GM12878 (cell line): Measurements from ENCODE around the gene MAD2L2. TPM values are rescaled to one million over a fixed set of nuclear protein-coding genes. Genes with fewer than 3 reads are reported as not detected.
A peak's percentile ranks its signal among the peaks of the same experiment; 100 is the strongest.

Experiments used
- ATAC-seq: fragments of 200-7000 bp; cut with Tn5 transposase; 3 replicates; pipeline ENCODE4 v1.9.1; 2020; ENCODE audit warnings: mild to moderate bottlenecking, moderate library complexity
- BruUV-seq: library from RNA; stranded (reverse); fragments of 400-500 nt; replicated peaks from 2 replicates; lab custom pipeline; 2021; lab: Mats Ljungman, UMichigan
- CTCF ChIA-PET: fragments of 300-600 bp; sonication (Branson Sonifier 250); formaldehyde crosslinking; extraction: SDS; loops from one replicate; lab custom pipeline; 2021; ENCODE audit warnings: inconsistent platforms; lab: Yijun Ruan, JAX
- POLR2A ChIA-PET: fragments of 350-600 bp; formaldehyde crosslinking; extraction: SDS; loops from one replicate; lab custom pipeline; 2021; ENCODE audit warnings: inconsistent platforms; lab: Charles Lee
- RAD21 ChIA-PET: fragments of 300-600 bp; sonication (Branson Sonifier 250); formaldehyde crosslinking; loops from one replicate; lab custom pipeline; 2023; ENCODE audit warnings: antibody characterized with exemption; ENCODE audit not compliant: unreplicated experiment; lab: Charles Lee
- SMC1A ChIA-PET: fragments of 300-600 bp; sonication (Branson Sonifier 250); formaldehyde crosslinking; loops from one replicate; lab custom pipeline; 2023; ENCODE audit not compliant: unreplicated experiment, uncharacterized antibody; lab: Charles Lee
- DNase-seq: peaks from one replicate; pipeline ENCODE4 v3.0.0-alpha.2; 2011; ENCODE audit warnings: low read depth, low spot score
- FAIRE-seq: peaks from 3 replicates; lab custom pipeline; 2011; peaks lifted over from hg19 to GRCh38; lab: Jason Lieb, UNC
- H2AFZ ChIP-seq: 2 replicates; pipeline ENCODE4 v1.6.0; 2011; ENCODE audit warnings: low read depth, low read length, control low read depth; ENCODE audit not compliant: control insufficient read depth
- H3K27ac ChIP-seq: 2 replicates; pipeline ENCODE4 v1.5.1; 2011; ENCODE audit warnings: control low read depth; ENCODE audit not compliant: control insufficient read depth, insufficient read depth
- H3K27me3 ChIP-seq, 2 experiments: replicated peaks in 1 of 2; 2 replicates each; pipeline versions ENCODE4 v1.6.0 to v1.6.1; 2011; ENCODE audit warnings: low read length in 1 of 2; ENCODE audit not compliant: control insufficient read depth in 2 of 2, insufficient read depth in 2 of 2
- H3K36me3 ChIP-seq, 2 experiments: 2 replicates each; pipeline ENCODE4 v1.5.1; 2011; ENCODE audit warnings: low read length in 1 of 2; ENCODE audit not compliant: control insufficient read depth in 2 of 2, insufficient read depth in 2 of 2
- H3K4me1 ChIP-seq: 2 replicates; pipeline ENCODE4 v1.6.1; 2011; ENCODE audit warnings: mild to moderate bottlenecking, low read length, moderate library complexity, mixed read lengths; ENCODE audit not compliant: control insufficient read depth, insufficient read depth
- H3K4me2 ChIP-seq: 2 replicates; pipeline ENCODE4 v1.6.0; 2011; ENCODE audit warnings: control low read depth; ENCODE audit not compliant: control insufficient read depth, insufficient read depth
- H3K4me3 ChIP-seq: fragments of 200-600 bp; sonication (generic); 2 replicates; pipeline ENCODE4 v1.5.1; 2016
- H3K79me2 ChIP-seq: 2 replicates; pipeline ENCODE4 v1.6.0; 2011; ENCODE audit warnings: low read length; ENCODE audit not compliant: control insufficient read depth, insufficient read depth
- H3K9ac ChIP-seq: 2 replicates; pipeline ENCODE4 v1.8.0; 2011; ENCODE audit warnings: low read length, control low read depth, mixed read lengths; ENCODE audit not compliant: control insufficient read depth, insufficient read depth
- H3K9me3 ChIP-seq: replicated peaks from 3 replicates; pipeline ENCODE4 v1.5.1; 2011; ENCODE audit warnings: mild to moderate bottlenecking, low read length; ENCODE audit not compliant: control insufficient read depth, insufficient read depth
- H4K20me1 ChIP-seq: 2 replicates; pipeline ENCODE4 v1.6.0; 2011; ENCODE audit not compliant: control insufficient read depth, insufficient read depth
- BHLHE40 ChIP-seq, 2 experiments: fragments of 450-650 bp in 1 of 2; IDR thresholded peaks; 2 replicates each; pipeline ENCODE4 v1.6.1; 2011 to 2017; ENCODE audit warnings: low read depth in 2 of 2, borderline replicate concordance in 1 of 2, improper control_type of control experiment in 1 of 2, low read length in 1 of 2, mild to moderate bottlenecking in 1 of 2
- CBX5 ChIP-seq: sonication (generic); IDR thresholded peaks from 2 replicates; pipeline ENCODE4 v1.6.1; 2016; ENCODE audit warnings: low read depth, moderate library complexity, mild to moderate bottlenecking, inconsistent platforms
- CHD4 ChIP-seq: fragments of 200-600 bp; sonication (generic); IDR thresholded peaks from 2 replicates; pipeline ENCODE4 v1.6.1; 2016; ENCODE audit warnings: mild to moderate bottlenecking
- JUND ChIP-seq: IDR thresholded peaks from 2 replicates; pipeline ENCODE4 v1.6.1; 2012; ENCODE audit warnings: low read depth, mild to moderate bottlenecking, low read length, improper control_type of control experiment, moderate library complexity
- LARP7 ChIP-seq: fragments of 450-650 bp; IDR thresholded peaks from 2 replicates; pipeline ENCODE4 v1.6.1; 2017; ENCODE audit warnings: mild to moderate bottlenecking
- MEF2B ChIP-seq: fragments of 450-650 bp; IDR thresholded peaks from 2 replicates; pipeline ENCODE4 v1.6.1; 2018; ENCODE audit warnings: mild to moderate bottlenecking, moderate library complexity; ENCODE audit not compliant: partially characterized antibody, poor library complexity, severe bottlenecking
- MXI1 ChIP-seq: fragments of 150-350 bp; IDR thresholded peaks from 2 replicates; pipeline ENCODE4 v1.6.1; 2011; ENCODE audit warnings: low read depth, mild to moderate bottlenecking, inconsistent platforms, low read length, improper control_type of control experiment
- NR2F1 ChIP-seq: fragments of 450-650 bp; conservative IDR thresholded peaks from 2 replicates; pipeline ENCODE4 v1.6.1; 2017; ENCODE audit warnings: mild to moderate bottlenecking
- POLR2A ChIP-seq: IDR thresholded peaks from 2 replicates; pipeline ENCODE4 v1.6.1; 2011; ENCODE audit warnings: low read depth, mild to moderate bottlenecking, low read length
- POU2F2 ChIP-seq: IDR thresholded peaks from 3 replicates; pipeline ENCODE4 v1.6.1; 2011; ENCODE audit warnings: low read depth, mild to moderate bottlenecking, low read length, borderline replicate concordance
- RELB ChIP-seq: fragments of 450-650 bp; IDR thresholded peaks from 2 replicates; pipeline ENCODE4 v1.6.1; 2017; ENCODE audit warnings: low read depth, mild to moderate bottlenecking, moderate library complexity
- TARDBP ChIP-seq: IDR thresholded peaks from 2 replicates; pipeline ENCODE4 v1.6.1; 2016; ENCODE audit warnings: borderline replicate concordance
- WGBS: methylation state at CpG from one replicate; pipeline ENCODE4 v1.1.6; 2016; ENCODE audit warnings: low lambda C conversion rate; ENCODE audit not compliant: insufficient replicate concordance, insufficient coverage; ENCODE audit errors: missing lambda C conversion rate; 5-methylcytosine and 5-hydroxymethylcytosine counted together
- in situ Hi-C: fragments of 300-500 bp; cut with MboI; formaldehyde crosslinking; loops from 9 replicates; pipeline ENCODE4 v1.14.3; 2018; ENCODE audit warnings: mixed read lengths
- intact Hi-C: fragments of 100-400 bp; cut with micrococcal nuclease; formaldehyde crosslinking; loops from one replicate; pipeline ENCODE4 v1.14.2; 2022; ENCODE audit not compliant: unreplicated experiment
- polyA plus RNA-seq, 11 experiments: library from polyadenylated mRNA; depleted of rRNA in 4 of 11; unstranded in 6 of 11; stranded (reverse) in 5 of 11; fragments of >200 nt; fragmentation: Nextera tagmentation in 4 of 11; fragmentation: Illumina TruSeq in 1 of 11; extraction: Ambion mirVana in 4 of 11; extraction: Trizol in 1 of 11; gene quantifications; 1 replicate in 1 of 11; 2 replicates in 10 of 11; pipeline versions ENCODE4 v1.2.1 to v1.2.3, GENCODE V29; 2011 to 2016; ENCODE audit warnings: inconsistent platforms in 2 of 11, missing spikeins in 2 of 11, low read depth in 1 of 11
- total RNA-seq, 4 experiments: library from RNA; depleted of rRNA in 3 of 4; stranded (reverse); fragments of >200 nt in 3 of 4; fragmentation: Illumina TruSeq in 1 of 4; extraction: Trizol in 1 of 4; gene quantifications; 2 replicates each; pipeline versions ENCODE4 v1.2.1 to v1.2.3, GENCODE V29; 2013 to 2021
- TF ChIP-seq, protein P1 (sequence below): IDR thresholded peaks from 2 replicates; pipeline ENCODE4 v1.6.1; 2011; ENCODE audit warnings: mild to moderate bottlenecking, low read depth, low read length, moderate library complexity; ENCODE audit not compliant: insufficient replicate concordance

The MAD2L2 gene
- total and polyA plus RNA-seq, 10 of the 15 experiments (the other 5 are each of a cell fraction or from before 2014, with no cell fraction given) = 3.5 to 95.0 (median 53.2) TPM

- in situ Hi-C loops = no loop called here
- ChIA-PET SMC1A (no interaction called here), RAD21 (no interaction called here), CTCF (interaction anchor here (0.9 to 2.5 kb wide), 2 partner anchors 10 to 47 kb away, joined by 3 to 12 read pairs; no protein-coding TSS in a partner anchor), POLR2A (interaction anchor here (1.2 kb wide), 1 partner anchor 77 kb away, joined by 3 read pairs; no protein-coding TSS in a partner anchor)
- no peak overlapping the region for H3K27ac ChIP-seq
- no peak for DNase-seq
- no TSS peak for BruUV-seq
- intact Hi-C loops = no loop called here
- H3K4me3 ChIP-seq = no peak overlapping the region
- WGBS = 39% methylated on average over 26 of the region's 26 CpGs
- peak overlapping the region; percentile 50; the same call in 1 of the 2 replicates for H3K4me2 ChIP-seq
- H3K9me3 ChIP-seq = no peaks in the 10 kb centered on the region
- no peak for ATAC-seq
- no peak for TF ChIP-seq JUND
- no peak for TF ChIP-seq POLR2A
- no peak for TF ChIP-seq LARP7
- 0 out of 4 replicates have a peak, but pooled peaks of 1 of the 2 experiments have one; percentile 19 for TF ChIP-seq BHLHE40 (IDR thresholded peaks at IDR 0.05; ENCODE audit: borderline replicate concordance in 1 of 2, low read depth in 2 of 2, low read length in 1 of 2)
- no peak for TF ChIP-seq TARDBP
- TF ChIP-seq, protein P1, sequence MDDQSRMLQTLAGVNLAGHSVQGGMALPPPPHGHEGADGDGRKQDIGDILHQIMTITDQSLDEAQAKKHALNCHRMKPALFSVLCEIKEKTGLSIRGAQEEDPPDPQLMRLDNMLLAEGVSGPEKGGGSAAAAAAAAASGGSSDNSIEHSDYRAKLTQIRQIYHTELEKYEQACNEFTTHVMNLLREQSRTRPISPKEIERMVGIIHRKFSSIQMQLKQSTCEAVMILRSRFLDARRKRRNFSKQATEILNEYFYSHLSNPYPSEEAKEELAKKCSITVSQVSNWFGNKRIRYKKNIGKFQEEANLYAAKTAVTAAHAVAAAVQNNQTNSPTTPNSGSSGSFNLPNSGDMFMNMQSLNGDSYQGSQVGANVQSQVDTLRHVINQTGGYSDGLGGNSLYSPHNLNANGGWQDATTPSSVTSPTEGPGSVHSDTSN = peak; percentile 61
- no peak for TF ChIP-seq RELB
- no peak for TF ChIP-seq MXI1
- no peak for TF ChIP-seq POU2F2
- TF ChIP-seq CHD4 = no peak
- TF ChIP-seq CBX5 = no peak
- TF ChIP-seq MEF2B = no peak
- no peak for TF ChIP-seq NR2F1
- peaks cover 10% of the 10 kb centered on the region for H3K4me1 ChIP-seq
- no peaks in the 10 kb centered on the region for H3K79me2 ChIP-seq
- no peaks in the 10 kb centered on the region for H3K36me3 ChIP-seq
- H4K20me1 ChIP-seq = no peaks in the 10 kb centered on the region
- no peak overlapping the region for H2AFZ ChIP-seq
- H3K9ac ChIP-seq = no peak overlapping the region
- H3K27me3 ChIP-seq = no peaks in the 10 kb centered on the region
- FAIRE-seq = peak; percentile 86
Measured at GRCh38 chr1:11729498-11730428, 48.8 kb upstream of the MAD2L2 start.
